ENCODE measurements around the gene MIB1. TPM values are rescaled to one million over a fixed set of nuclear protein-coding genes. Genes with fewer than 3 reads are reported as not detected.

The MIB1 gene
- total and polyA plus RNA-seq, 2 donors (not counting 1 experiment from before 2014, with no cell fraction given) = 1.8 to 25.5 TPM

DNA sequence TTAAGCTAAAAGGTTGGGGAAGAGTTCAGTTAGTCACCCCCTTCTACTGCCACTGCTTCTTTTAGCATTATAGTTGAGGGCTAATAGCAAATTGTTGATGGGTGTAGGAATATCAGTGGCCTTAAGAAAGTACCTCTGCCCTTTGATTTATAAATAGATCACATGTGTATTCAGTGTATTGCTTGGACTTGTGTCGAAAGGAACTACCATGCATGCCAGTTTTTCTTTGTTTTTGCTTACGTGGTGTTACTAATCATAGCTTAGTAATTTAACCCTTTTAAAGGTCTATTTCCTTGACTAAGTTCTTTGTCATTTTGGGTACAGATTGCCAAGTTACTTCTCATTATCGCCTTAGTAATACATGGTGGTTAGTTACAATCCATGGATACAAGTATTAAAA is 85.6 kb downstream of the MIB1 start:
- no peak for ATAC-seq (ENCODE audit: low read depth)
- H4K20me1 ChIP-seq (ENCODE audit: control insufficient read depth, insufficient read depth, low read length, poor library complexity, severe bottlenecking) = no peaks in the 10 kb centered on the region
- H3K4me2 ChIP-seq (replicated peaks; ENCODE audit: low read depth, low read length, poor library complexity, severe bottlenecking) = no peak overlapping the region
- H3K27ac Mint-ChIP-seq = no peak overlapping the region
- no peak overlapping the region for H3K27ac ChIP-seq (ENCODE audit: low read length in 2 of 2)
- CTCF ChIA-PET = no interaction called here
- no peak overlapping the region for H3K4me3 Mint-ChIP-seq
- no peak overlapping the region for H3K4me3 ChIP-seq (ENCODE audit: control extremely low read depth in 1 of 5, extremely low read depth in 1 of 5, insufficient read depth in 1 of 5, low read depth in 2 of 5, low read length in 4 of 5)
- no peak for DNase-seq
- peaks cover 7% of the 10 kb centered on the region for H3K4me1 Mint-ChIP-seq
- H3K9me3 ChIP-seq (ENCODE audit: control extremely low read depth in 1 of 3, control insufficient read depth in 2 of 3, insufficient read depth in 1 of 3, low read length in 2 of 3) = no peaks in the 10 kb centered on the region
- TF ChIP-seq, protein P1, sequence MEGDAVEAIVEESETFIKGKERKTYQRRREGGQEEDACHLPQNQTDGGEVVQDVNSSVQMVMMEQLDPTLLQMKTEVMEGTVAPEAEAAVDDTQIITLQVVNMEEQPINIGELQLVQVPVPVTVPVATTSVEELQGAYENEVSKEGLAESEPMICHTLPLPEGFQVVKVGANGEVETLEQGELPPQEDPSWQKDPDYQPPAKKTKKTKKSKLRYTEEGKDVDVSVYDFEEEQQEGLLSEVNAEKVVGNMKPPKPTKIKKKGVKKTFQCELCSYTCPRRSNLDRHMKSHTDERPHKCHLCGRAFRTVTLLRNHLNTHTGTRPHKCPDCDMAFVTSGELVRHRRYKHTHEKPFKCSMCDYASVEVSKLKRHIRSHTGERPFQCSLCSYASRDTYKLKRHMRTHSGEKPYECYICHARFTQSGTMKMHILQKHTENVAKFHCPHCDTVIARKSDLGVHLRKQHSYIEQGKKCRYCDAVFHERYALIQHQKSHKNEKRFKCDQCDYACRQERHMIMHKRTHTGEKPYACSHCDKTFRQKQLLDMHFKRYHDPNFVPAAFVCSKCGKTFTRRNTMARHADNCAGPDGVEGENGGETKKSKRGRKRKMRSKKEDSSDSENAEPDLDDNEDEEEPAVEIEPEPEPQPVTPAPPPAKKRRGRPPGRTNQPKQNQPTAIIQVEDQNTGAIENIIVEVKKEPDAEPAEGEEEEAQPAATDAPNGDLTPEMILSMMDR (IDR thresholded peaks at IDR 0.05) = no peak
- TF ChIP-seq EZH2 (IDR thresholded peaks at IDR 0.05; ENCODE audit: borderline replicate concordance, insufficient read depth, low read depth, low read length, poor library complexity, severe bottlenecking) = no peak
- no peaks in the 10 kb centered on the region for H3K27me3 Mint-ChIP-seq
- no peak overlapping the region for H2AFZ ChIP-seq (ENCODE audit: insufficient read depth, low read depth, low read length, poor library complexity, severe bottlenecking)
- H3K4me1 ChIP-seq (ENCODE audit: control insufficient read depth in 2 of 2, insufficient read depth in 2 of 2, low read length in 2 of 2) = no peaks in the 10 kb centered on the region
- intact Hi-C loops (cut with micrococcal nuclease) = no loop called here
- no peak overlapping the region for H3K9ac ChIP-seq (ENCODE audit: low read length)
- H3K79me2 ChIP-seq (ENCODE audit: control insufficient read depth, insufficient read depth, low read length) = no peaks in the 10 kb centered on the region
- peaks cover 0 to 2% of the 10 kb centered on the region in 2 experiments for H3K36me3 ChIP-seq (replicated peaks in 1 of 2; ENCODE audit: control extremely low read depth in 1 of 2, control insufficient read depth in 1 of 2, extremely low read depth in 1 of 2, insufficient read depth in 2 of 2, low read length in 1 of 2)
- WGBS (ENCODE audit: insufficient coverage) = no CpG with 5 or more reads among the region's 3 CpGs
- H3K27me3 ChIP-seq (replicated peaks in 1 of 4; ENCODE audit: control extremely low read depth in 1 of 4, control insufficient read depth in 3 of 4, insufficient read depth in 4 of 4, low read length in 3 of 4) = no peaks in the 10 kb centered on the region
- POLR2A ChIA-PET = no interaction called here
- H3K9me3 Mint-ChIP-seq (ENCODE audit: insufficient read depth) = no peaks in the 10 kb centered on the region

DNA sequence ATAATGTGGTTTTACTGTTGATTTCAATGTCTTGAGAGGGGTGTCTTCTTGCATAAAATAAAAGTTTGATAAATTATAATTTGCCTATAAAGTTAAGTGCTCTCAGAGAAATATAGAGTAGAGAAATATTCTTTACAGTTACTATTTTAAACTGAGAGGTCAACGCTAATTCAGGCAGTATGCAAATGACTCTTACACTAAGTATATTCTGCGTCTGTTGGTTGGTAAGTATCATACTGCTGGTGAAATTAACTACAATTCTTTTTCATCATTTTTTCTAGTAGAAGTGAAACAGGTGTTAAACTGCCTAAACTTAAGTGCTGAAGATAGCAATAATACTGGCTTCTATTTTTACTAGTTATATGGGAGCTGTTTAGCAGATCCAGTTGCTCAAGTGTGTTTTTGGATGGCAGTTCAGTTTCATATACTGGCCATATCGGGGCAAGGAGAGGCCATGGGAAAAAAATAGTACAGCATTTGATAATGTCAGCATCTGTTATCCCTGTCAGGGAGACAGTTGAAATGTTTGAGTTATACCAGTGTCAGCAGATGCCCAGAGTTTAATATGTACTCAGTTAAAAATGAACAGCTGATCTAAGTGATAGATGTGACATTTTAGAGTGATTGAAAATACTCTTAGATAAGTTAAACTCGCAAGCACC is 86.2 kb downstream of the MIB1 start:
- Histone ChIP-seq H3K27ac (ENCODE audit: low read length in 2 of 2) (no peak overlapping the region), H3K27me3 (replicated peaks in 1 of 4; ENCODE audit: control extremely low read depth in 1 of 4, control insufficient read depth in 3 of 4, insufficient read depth in 4 of 4, low read length in 3 of 4) (no peaks in the 10 kb centered on the region), H3K9ac (ENCODE audit: low read length) (no peak overlapping the region), H3K4me2 (replicated peaks; ENCODE audit: low read depth, low read length, poor library complexity, severe bottlenecking) (no peak overlapping the region), H3K4me3 (ENCODE audit: control extremely low read depth in 1 of 5, extremely low read depth in 1 of 5, insufficient read depth in 1 of 5, low read depth in 2 of 5, low read length in 4 of 5) (no peak overlapping the region), H3K36me3 (replicated peaks in 1 of 2; ENCODE audit: control extremely low read depth in 1 of 2, control insufficient read depth in 1 of 2, extremely low read depth in 1 of 2, insufficient read depth in 2 of 2, low read length in 1 of 2) (peaks cover 0 to 2% of the 10 kb centered on the region in 2 experiments), H4K20me1 (ENCODE audit: control insufficient read depth, insufficient read depth, low read length, poor library complexity, severe bottlenecking) (no peaks in the 10 kb centered on the region), H3K9me3 (ENCODE audit: control extremely low read depth in 1 of 3, control insufficient read depth in 2 of 3, insufficient read depth in 1 of 3, low read length in 2 of 3) (no peaks in the 10 kb centered on the region), H3K4me1 (ENCODE audit: control insufficient read depth in 2 of 2, insufficient read depth in 2 of 2, low read length in 2 of 2) (no peaks in the 10 kb centered on the region), H3K79me2 (ENCODE audit: control insufficient read depth, insufficient read depth, low read length) (no peaks in the 10 kb centered on the region), H2AFZ (ENCODE audit: insufficient read depth, low read depth, low read length, poor library complexity, severe bottlenecking) (no peak overlapping the region)
- DNase-seq (no peak), ATAC-seq (ENCODE audit: low read depth) (no peak)
- ChIA-PET POLR2A (no interaction called here), CTCF (no interaction called here)
- Mint-ChIP-seq H3K4me3 (no peak overlapping the region), H3K27ac (no peak overlapping the region), H3K9me3 (ENCODE audit: insufficient read depth) (no peaks in the 10 kb centered on the region), H3K27me3 (no peaks in the 10 kb centered on the region), H3K4me1 (peaks cover 7% of the 10 kb centered on the region)
- intact Hi-C loops (cut with micrococcal nuclease) = no loop called here
- no peak for TF ChIP-seq EZH2 (IDR thresholded peaks at IDR 0.05; ENCODE audit: borderline replicate concordance, insufficient read depth, low read depth, low read length, poor library complexity, severe bottlenecking)
- WGBS (ENCODE audit: insufficient coverage) = 100% methylated on average over 1 of the region's 4 CpGs
